Retinal pigment epithelial cell (primary cell): ENCODE results near the gene PIWIL4.
"Not testable (repeated sequence)": the region's sequence is repeated elsewhere in the genome, so short reads cannot be mapped to it uniquely, and the experiment has no call there.

ENCODE experiments used
- DNase-seq: peaks from one replicate; pipeline ENCODE4 v3.0.0-alpha.2; 2010; ENCODE audit warnings: low read depth
- H3K4me3 ChIP-seq: 2 replicates; pipeline ENCODE4 v1.5.1; 2011; ENCODE audit warnings: mild to moderate bottlenecking, low read length, control low read depth, moderate library complexity
- TF ChIP-seq, protein P1 (sequence below): conservative IDR thresholded peaks from 2 replicates; pipeline ENCODE4 v1.5.1; 2011; ENCODE audit warnings: low read depth, low read length, control low read depth, inconsistent platforms

PIWIL4 gene

DNA sequence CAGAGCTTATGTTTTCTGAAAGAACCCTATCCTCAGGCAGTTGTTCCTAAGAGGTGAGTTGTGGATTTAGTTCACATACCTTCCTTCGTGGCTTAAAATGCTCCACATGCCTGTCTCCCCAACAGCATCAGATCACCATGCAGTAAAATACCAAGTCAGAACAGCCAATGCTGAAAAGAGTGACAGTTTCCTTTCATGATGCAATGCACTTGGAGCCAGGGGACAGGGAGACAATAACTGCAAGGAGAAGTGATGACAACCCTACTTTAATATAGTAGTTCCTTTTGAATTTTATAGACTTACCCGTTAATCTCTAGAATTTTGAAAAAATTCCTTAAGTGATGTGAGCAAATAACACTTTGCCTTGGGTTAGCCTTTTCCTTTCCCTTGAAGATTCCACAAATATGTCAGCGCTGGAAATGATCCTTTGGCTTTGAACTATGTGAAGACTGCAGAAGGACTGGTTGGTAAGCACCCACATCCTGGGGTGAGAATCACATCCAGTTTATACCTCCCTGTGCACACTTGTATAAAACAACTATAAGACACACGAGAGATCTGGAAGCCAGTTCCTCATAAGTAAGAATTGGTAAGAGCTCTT lies 71.2 kb downstream of the PIWIL4 start:
- H3K4me3 ChIP-seq: no peak overlapping the region
- DNase-seq: no peak
- TF ChIP-seq, protein P1, sequence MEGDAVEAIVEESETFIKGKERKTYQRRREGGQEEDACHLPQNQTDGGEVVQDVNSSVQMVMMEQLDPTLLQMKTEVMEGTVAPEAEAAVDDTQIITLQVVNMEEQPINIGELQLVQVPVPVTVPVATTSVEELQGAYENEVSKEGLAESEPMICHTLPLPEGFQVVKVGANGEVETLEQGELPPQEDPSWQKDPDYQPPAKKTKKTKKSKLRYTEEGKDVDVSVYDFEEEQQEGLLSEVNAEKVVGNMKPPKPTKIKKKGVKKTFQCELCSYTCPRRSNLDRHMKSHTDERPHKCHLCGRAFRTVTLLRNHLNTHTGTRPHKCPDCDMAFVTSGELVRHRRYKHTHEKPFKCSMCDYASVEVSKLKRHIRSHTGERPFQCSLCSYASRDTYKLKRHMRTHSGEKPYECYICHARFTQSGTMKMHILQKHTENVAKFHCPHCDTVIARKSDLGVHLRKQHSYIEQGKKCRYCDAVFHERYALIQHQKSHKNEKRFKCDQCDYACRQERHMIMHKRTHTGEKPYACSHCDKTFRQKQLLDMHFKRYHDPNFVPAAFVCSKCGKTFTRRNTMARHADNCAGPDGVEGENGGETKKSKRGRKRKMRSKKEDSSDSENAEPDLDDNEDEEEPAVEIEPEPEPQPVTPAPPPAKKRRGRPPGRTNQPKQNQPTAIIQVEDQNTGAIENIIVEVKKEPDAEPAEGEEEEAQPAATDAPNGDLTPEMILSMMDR: no peak

DNA sequence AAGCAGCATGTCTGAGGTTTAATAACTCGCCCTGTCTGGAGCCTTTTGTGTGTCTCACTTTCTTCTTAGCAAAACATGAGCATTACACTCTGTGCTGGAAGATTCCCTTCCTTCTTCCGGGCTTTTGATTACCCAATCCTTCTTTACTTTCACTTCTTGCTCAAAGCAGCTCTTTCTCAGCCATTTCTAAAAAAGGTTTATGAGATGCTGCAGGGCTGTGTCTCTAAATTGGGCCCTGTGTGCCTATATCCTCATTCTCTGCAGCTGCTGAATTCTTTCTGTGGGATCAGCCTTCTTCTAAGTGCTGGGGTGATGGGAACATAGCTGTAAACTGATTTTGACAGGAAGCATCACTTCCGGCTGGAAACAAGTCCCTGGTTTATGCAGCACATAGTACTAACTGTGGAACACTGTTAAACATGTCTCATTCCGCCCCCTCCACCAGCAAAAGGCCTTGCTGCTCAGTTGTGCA lies 71.8 kb downstream of the PIWIL4 start:
- H3K4me3 ChIP-seq: no peak overlapping the region
- TF ChIP-seq, protein P1: no peak
- no peak for DNase-seq

DNA sequence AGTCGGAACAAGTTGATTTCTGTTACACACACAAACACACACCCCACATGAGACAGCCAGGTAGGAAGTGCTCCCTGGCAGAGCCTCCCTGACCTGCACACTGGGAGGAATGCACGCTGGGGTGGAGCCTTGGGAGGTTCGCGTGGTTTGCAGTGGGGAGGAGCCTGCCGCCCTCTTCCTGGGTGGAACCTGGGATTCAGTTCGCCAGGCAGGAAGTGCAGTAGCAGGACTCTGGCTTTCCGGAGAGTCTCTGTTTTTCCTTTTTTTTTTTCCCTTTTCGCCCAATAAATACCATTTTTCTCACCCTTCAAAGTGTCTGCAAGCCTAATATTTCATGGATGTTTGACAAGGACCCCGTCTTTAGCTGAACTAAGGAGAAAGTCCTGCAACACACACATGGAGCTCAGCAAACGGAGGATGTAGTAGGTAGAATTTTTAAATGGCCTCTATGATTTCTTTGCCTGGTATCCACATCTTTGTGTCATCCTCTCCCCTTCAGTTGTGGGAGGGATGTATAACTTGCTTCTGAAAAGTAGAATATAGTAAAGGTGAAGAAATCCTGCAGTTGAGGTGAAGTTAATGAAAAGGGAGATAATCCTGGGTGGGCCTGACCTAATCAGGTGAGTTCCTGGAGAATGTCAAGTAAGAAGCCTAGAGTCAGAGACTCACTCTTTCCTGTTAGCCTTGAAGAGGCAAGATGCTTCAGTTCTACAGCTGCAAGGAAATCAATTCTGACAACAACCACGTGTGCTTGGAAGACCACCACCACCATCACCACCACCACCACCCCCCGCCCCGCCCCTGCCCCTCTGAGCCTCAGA lies 72.9 kb downstream of the PIWIL4 start:
- DNase-seq: no peak
- H3K4me3 ChIP-seq: no peak overlapping the region
- TF ChIP-seq, protein P1: no peak

DNA sequence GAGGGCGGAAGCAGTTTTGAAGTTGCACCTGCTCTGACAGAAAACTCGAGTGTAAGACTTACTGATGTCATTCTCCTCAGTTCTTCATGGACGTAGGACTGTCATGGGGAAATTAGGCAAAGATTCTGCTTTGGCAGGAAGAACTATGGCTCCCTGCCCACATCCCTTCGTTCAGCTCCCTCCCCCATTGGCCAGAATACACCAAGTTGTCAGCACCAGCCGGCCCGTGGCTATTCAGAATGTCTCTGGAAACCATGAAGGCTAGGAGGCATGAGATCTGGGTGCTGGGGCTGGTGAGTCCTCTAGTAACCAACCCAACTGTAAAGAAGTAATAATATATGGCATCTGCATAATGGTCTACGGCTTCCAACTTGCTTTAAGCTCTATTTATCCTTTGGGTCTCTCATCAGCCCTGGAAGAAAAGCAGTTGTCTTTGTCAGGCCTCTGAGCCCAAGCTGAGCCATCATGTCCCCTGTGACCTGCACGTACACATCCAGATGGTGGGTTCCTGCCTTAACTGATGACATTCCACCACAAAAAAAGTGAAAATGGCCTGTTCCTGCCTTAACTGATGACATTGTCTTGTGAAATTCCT lies 74.1 kb downstream of the PIWIL4 start:
- TF ChIP-seq, protein P1: no peak
- no peak overlapping the region for H3K4me3 ChIP-seq

DNA sequence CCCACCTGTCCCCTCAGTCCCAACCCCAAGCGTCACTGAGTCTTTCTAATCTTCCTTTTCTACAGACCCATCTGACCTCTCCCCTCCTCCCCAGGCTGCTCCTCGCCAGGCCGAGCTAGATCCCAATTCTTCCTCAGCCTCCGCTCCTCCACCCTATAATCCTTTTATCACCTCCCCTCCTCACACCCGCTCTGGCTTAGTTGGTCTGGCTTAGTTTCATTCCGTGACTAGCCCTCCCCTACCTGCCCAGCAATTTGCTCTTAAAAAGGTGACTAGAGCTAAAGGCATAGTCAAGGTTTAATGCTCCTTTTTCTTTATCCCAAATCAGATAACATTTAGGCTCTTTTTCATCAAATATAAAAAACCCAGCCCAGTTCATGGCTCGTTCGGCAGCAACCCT lies 76.0 kb downstream of the PIWIL4 start:
- not testable (repeated sequence) for DNase-seq

More for the DNA sequence above, 74.1 kb downstream of the PIWIL4 start:
- DNase-seq: no peak

DNA sequence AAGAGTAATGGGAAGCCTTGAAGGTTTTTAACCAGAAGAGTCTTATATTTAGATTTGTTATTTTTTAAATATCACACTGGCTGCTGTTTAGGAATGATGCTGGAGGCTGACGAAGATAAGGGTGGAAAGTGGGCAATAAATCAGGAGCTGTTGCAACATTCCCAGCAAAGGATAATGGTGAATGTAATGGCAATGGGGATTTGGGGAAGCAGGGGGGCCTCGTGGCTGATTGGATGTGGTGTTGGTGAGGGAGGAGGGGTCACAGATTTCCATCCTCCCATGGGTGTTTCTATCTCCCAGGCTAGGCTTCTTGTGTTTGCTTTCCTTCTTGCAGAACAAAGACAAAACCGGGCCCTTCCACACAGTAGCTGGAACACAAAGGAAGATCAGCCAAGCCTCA lies 80.8 kb downstream of the PIWIL4 start:
- TF ChIP-seq, protein P1: no peak
- no peak for DNase-seq

More for the DNA sequence above, 76.0 kb downstream of the PIWIL4 start:
- not testable (repeated sequence) for H3K4me3 ChIP-seq

DNA sequence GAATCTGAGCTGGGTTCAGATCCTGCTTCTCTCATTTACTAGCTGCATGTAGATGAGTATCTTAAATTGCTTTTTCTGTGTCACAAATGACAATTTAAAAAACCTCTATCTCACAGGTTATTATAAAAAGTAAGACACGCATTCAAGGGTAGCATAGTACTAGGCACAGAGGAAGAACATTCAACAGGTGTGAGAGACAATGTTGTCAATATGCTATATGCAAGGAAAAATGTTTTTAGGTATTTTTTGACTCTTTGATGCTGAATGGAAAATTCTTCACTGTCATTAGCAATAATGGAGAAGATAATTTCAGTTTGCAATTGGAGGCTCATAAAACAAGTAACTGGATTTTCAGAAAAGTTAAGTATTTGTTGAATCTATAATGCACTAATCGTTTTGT lies 81.6 kb downstream of the PIWIL4 start:
- TF ChIP-seq, protein P1: no peak
- H3K4me3 ChIP-seq: no peak overlapping the region
- no peak for DNase-seq

More for the DNA sequence above, 80.8 kb downstream of the PIWIL4 start:
- no peak overlapping the region for H3K4me3 ChIP-seq
